ENCODE data around the gene KRT79.

DNA sequence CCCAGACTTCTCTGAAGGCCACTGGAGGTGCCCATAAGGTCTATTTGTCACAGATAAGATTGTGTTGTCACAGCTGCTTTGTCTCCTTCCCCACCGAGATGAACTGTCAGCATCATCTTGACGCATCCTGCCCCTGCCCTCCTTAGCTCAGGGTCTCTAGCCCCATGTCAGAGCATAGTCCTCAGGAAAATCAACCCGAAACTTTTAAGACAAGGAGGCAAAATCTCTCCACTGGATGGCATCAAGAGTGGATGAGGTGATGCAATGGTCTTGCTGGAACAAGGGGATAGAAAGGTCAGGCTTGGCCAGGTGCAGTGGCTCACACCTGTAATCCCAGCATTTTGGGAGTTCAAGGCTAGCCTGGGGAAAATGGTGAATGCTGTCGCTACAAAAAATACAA, 8.2 kb downstream of the KRT79 start:
- TF ChIP-seq, protein P1, sequence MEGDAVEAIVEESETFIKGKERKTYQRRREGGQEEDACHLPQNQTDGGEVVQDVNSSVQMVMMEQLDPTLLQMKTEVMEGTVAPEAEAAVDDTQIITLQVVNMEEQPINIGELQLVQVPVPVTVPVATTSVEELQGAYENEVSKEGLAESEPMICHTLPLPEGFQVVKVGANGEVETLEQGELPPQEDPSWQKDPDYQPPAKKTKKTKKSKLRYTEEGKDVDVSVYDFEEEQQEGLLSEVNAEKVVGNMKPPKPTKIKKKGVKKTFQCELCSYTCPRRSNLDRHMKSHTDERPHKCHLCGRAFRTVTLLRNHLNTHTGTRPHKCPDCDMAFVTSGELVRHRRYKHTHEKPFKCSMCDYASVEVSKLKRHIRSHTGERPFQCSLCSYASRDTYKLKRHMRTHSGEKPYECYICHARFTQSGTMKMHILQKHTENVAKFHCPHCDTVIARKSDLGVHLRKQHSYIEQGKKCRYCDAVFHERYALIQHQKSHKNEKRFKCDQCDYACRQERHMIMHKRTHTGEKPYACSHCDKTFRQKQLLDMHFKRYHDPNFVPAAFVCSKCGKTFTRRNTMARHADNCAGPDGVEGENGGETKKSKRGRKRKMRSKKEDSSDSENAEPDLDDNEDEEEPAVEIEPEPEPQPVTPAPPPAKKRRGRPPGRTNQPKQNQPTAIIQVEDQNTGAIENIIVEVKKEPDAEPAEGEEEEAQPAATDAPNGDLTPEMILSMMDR (IDR thresholded peaks at IDR 0.05; ENCODE audit: insufficient read depth, low read length): no peak
- TF ChIP-seq, protein P2, sequence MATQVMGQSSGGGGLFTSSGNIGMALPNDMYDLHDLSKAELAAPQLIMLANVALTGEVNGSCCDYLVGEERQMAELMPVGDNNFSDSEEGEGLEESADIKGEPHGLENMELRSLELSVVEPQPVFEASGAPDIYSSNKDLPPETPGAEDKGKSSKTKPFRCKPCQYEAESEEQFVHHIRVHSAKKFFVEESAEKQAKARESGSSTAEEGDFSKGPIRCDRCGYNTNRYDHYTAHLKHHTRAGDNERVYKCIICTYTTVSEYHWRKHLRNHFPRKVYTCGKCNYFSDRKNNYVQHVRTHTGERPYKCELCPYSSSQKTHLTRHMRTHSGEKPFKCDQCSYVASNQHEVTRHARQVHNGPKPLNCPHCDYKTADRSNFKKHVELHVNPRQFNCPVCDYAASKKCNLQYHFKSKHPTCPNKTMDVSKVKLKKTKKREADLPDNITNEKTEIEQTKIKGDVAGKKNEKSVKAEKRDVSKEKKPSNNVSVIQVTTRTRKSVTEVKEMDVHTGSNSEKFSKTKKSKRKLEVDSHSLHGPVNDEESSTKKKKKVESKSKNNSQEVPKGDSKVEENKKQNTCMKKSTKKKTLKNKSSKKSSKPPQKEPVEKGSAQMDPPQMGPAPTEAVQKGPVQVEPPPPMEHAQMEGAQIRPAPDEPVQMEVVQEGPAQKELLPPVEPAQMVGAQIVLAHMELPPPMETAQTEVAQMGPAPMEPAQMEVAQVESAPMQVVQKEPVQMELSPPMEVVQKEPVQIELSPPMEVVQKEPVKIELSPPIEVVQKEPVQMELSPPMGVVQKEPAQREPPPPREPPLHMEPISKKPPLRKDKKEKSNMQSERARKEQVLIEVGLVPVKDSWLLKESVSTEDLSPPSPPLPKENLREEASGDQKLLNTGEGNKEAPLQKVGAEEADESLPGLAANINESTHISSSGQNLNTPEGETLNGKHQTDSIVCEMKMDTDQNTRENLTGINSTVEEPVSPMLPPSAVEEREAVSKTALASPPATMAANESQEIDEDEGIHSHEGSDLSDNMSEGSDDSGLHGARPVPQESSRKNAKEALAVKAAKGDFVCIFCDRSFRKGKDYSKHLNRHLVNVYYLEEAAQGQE (IDR thresholded peaks at IDR 0.05; ENCODE audit: insufficient replicate concordance, low read depth): no peak
- TF ChIP-seq POLR2AphosphoS5 (IDR thresholded peaks at IDR 0.05; ENCODE audit: low read depth): no peak
- TF ChIP-seq GABPA (IDR thresholded peaks at IDR 0.05; ENCODE audit: low read depth): no peak
